NCI-H510A treated with DMSO at 0.1 percent for 48 hours (cell line): ENCODE results near the gene BIRC7.

ENCODE experiments used
- DNase-seq: peaks from one replicate; lab custom pipeline; 2025; lab: John Stamatoyannopoulos, UW

Gene BIRC7

GRCh38 chr20:63281742-63282665 lies 46.3 kb downstream of the BIRC7 start:
- no peak for DNase-seq

GRCh38 chr20:63282946-63283345 lies 47.2 kb downstream of the BIRC7 start:
- DNase-seq = no peak

GRCh38 chr20:63283397-63284082 lies 47.8 kb downstream of the BIRC7 start:
- no peak for DNase-seq

- DNase-seq = no peak
These were observed 48.4 kb downstream of the BIRC7 start for GRCh38 chr20:63284083-63284440.

- DNase-seq = no peak
These were observed 48.8 kb downstream of the BIRC7 start for GRCh38 chr20:63284544-63284949.

GRCh38 chr20:63284981-63285524 lies 49.3 kb downstream of the BIRC7 start:
- no peak for DNase-seq

GRCh38 chr20:63285636-63286615 lies 50.2 kb downstream of the BIRC7 start:
- DNase-seq = no peak

GRCh38 chr20:63286781-63287696 lies 51.3 kb downstream of the BIRC7 start:
- no peak for DNase-seq

- DNase-seq = no peak
These were observed 52.2 kb downstream of the BIRC7 start for GRCh38 chr20:63287697-63288580.

GRCh38 chr20:63288581-63289251 lies 53.0 kb downstream of the BIRC7 start:
- DNase-seq = no peak

- DNase-seq = no peak
These were observed 53.8 kb downstream of the BIRC7 start for GRCh38 chr20:63289311-63290135.
